SK-N-SH treated with all-trans-retinoic acid at 6 μM for 48 hours (cell line): ENCODE data around the gene MMP13.

Experiments
- ATAC-seq: fragments of 200-7000 bp; cut with Tn5 transposase; 3 replicates; pipeline ENCODE4 v1.9.1; 2020; ENCODE audit warnings: mild to moderate bottlenecking, moderate library complexity
- ARNTL ChIP-seq: fragments of 450-650 bp; formaldehyde crosslinking; IDR thresholded peaks from 2 replicates; pipeline ENCODE4 v1.5.0; 2020; ENCODE audit warnings: low read depth, mild to moderate bottlenecking, moderate library complexity, borderline replicate concordance
- BACH2 ChIP-seq: fragments of 250-450 bp; sonication (Bioruptor Pico); IDR thresholded peaks from 2 replicates; pipeline ENCODE4 v1.9.0; 2021; ENCODE audit warnings: mild to moderate bottlenecking, borderline replicate concordance
- CSDC2 ChIP-seq: fragments of 250-450 bp; sonication (Bioruptor Pico); IDR thresholded peaks from 2 replicates; pipeline ENCODE4 v1.5.0; 2020; ENCODE audit warnings: mild to moderate bottlenecking, moderate library complexity
- ESRRG ChIP-seq: fragments of 250-450 bp; sonication (Bioruptor Pico); IDR thresholded peaks from 2 replicates; pipeline ENCODE4 v1.6.1; 2021; ENCODE audit warnings: mild to moderate bottlenecking
- GLIS3 ChIP-seq: fragments of 250-450 bp; sonication (Bioruptor Pico); IDR thresholded peaks from 2 replicates; pipeline ENCODE4 v1.5.0; 2020; ENCODE audit warnings: mild to moderate bottlenecking, moderate library complexity
- ISL1 ChIP-seq: fragments of 250-450 bp; sonication (Bioruptor Pico); IDR thresholded peaks from 2 replicates; pipeline ENCODE4 v2.1.2; 2022; ENCODE audit warnings: mild to moderate bottlenecking, moderate library complexity
- OSR1 ChIP-seq: fragments of 250-450 bp; sonication (Bioruptor Pico); IDR thresholded peaks from 2 replicates; pipeline ENCODE4 v1.8.0; 2022; ENCODE audit warnings: moderate library complexity, mild to moderate bottlenecking, inconsistent platforms
- PATZ1 ChIP-seq: fragments of 250-450 bp; sonication (Bioruptor Pico); IDR thresholded peaks from 2 replicates; pipeline ENCODE4 v1.8.0; 2020; ENCODE audit warnings: mild to moderate bottlenecking, moderate library complexity, borderline replicate concordance
- POU6F1 ChIP-seq: fragments of 250-450 bp; sonication (Bioruptor Pico); IDR thresholded peaks from 2 replicates; pipeline ENCODE4 v1.8.0; 2021; ENCODE audit warnings: low read depth, mild to moderate bottlenecking, moderate library complexity, borderline replicate concordance
- PPARA ChIP-seq: fragments of 250-450 bp; sonication (Bioruptor Pico); IDR thresholded peaks from 2 replicates; pipeline ENCODE4 v1.5.0; 2020; ENCODE audit warnings: mild to moderate bottlenecking, borderline replicate concordance
- RARB ChIP-seq: fragments of 250-450 bp; sonication (Bioruptor Pico); IDR thresholded peaks from 2 replicates; pipeline ENCODE4 v1.8.0; 2021; ENCODE audit warnings: mild to moderate bottlenecking, moderate library complexity
- SNAI2 ChIP-seq: fragments of 250-450 bp; sonication (Bioruptor Pico); IDR thresholded peaks from 2 replicates; pipeline ENCODE4 v1.5.0; 2020; ENCODE audit warnings: mild to moderate bottlenecking, moderate library complexity
- TCF4 ChIP-seq: fragments of 250-450 bp; sonication (Bioruptor Pico); IDR thresholded peaks from 2 replicates; pipeline ENCODE4 v1.8.0; 2021; ENCODE audit warnings: mild to moderate bottlenecking, moderate library complexity, borderline replicate concordance
- TOX ChIP-seq: fragments of 250-450 bp; sonication (Bioruptor Pico); IDR thresholded peaks from 2 replicates; pipeline ENCODE4 v1.8.0; 2021; ENCODE audit warnings: mild to moderate bottlenecking, moderate library complexity, borderline replicate concordance
- TSHZ2 ChIP-seq: fragments of 250-450 bp; sonication (Bioruptor Pico); IDR thresholded peaks from 2 replicates; pipeline ENCODE4 v1.5.0; 2020; ENCODE audit warnings: mild to moderate bottlenecking, moderate library complexity
- ZC3H10 ChIP-seq: fragments of 250-450 bp; sonication (Bioruptor Pico); IDR thresholded peaks from 2 replicates; pipeline ENCODE4 v1.5.1; 2021; ENCODE audit warnings: mild to moderate bottlenecking, moderate library complexity
- ZFP3 ChIP-seq: fragments of 250-450 bp; sonication (Bioruptor Pico); IDR thresholded peaks from 2 replicates; pipeline ENCODE4 v1.5.0; 2020; ENCODE audit warnings: mild to moderate bottlenecking, moderate library complexity
- ZFP30 ChIP-seq: fragments of 450-650 bp; formaldehyde crosslinking; IDR thresholded peaks from 2 replicates; pipeline ENCODE4 v1.5.0; 2022; ENCODE audit warnings: mild to moderate bottlenecking, moderate library complexity
- ZNF565 ChIP-seq: fragments of 450-650 bp; formaldehyde crosslinking; conservative IDR thresholded peaks from 2 replicates; pipeline ENCODE4 v1.5.0; 2020; ENCODE audit warnings: low read depth, mild to moderate bottlenecking, moderate library complexity
- ZNF70 ChIP-seq: fragments of 450-650 bp; formaldehyde crosslinking; IDR thresholded peaks from 2 replicates; pipeline ENCODE4 v1.5.0; 2020; ENCODE audit warnings: mild to moderate bottlenecking, moderate library complexity
- ZNF8 ChIP-seq: fragments of 450-650 bp; formaldehyde crosslinking; IDR thresholded peaks from 2 replicates; pipeline ENCODE4 v1.5.0; 2020; ENCODE audit warnings: mild to moderate bottlenecking, moderate library complexity
- TF ChIP-seq, protein P1 (sequence below): fragments of 250-450 bp; sonication (Bioruptor Pico); IDR thresholded peaks from 2 replicates; pipeline ENCODE4 v1.5.1; 2021; ENCODE audit warnings: mild to moderate bottlenecking, moderate library complexity

Gene MMP13

DNA sequence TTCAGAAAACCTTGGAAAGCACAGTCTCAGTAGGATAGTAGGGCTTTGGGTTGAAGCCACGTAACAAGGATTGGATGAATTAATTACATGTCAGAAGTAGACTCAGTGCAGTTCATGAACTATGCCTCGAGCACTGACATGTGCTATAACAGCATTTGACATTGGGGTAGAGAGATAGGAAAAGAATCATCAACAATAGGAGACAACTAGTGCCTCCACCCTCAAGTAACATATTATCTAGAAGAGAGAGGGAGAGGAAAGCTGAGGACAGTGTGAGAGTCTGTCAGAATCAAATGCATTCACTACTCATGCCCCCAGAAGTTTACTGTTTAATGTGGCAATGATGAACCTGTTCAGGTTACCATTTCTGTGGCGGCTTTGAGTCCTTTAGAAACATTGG lies 26.4 kb downstream of the MMP13 start:
- no peak for TF ChIP-seq ISL1 (CRISPR knock-in tag)
- no peak for TF ChIP-seq POU6F1 (CRISPR knock-in tag)
- no peak for TF ChIP-seq ZFP3 (CRISPR knock-in tag)
- no peak for TF ChIP-seq PPARA (CRISPR knock-in tag)
- no peak for TF ChIP-seq ESRRG
- TF ChIP-seq GLIS3 (CRISPR knock-in tag): no peak
- no peak for TF ChIP-seq PATZ1 (CRISPR knock-in tag)
- no peak for TF ChIP-seq ZC3H10
- no peak for TF ChIP-seq ZNF8 (CRISPR knock-in tag)
- TF ChIP-seq, protein P1, sequence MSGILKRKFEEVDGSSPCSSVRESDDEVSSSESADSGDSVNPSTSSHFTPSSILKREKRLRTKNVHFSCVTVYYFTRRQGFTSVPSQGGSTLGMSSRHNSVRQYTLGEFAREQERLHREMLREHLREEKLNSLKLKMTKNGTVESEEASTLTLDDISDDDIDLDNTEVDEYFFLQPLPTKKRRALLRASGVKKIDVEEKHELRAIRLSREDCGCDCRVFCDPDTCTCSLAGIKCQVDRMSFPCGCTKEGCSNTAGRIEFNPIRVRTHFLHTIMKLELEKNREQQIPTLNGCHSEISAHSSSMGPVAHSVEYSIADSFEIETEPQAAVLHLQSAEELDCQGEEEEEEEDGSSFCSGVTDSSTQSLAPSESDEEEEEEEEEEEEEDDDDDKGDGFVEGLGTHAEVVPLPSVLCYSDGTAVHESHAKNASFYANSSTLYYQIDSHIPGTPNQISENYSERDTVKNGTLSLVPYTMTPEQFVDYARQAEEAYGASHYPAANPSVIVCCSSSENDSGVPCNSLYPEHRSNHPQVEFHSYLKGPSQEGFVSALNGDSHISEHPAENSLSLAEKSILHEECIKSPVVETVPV (CRISPR knock-in tag): no peak
- ATAC-seq: no peak

GRCh38 chr11:102928247-102928646 lies 27.3 kb downstream of the MMP13 start:
- no peak for ATAC-seq
- TF ChIP-seq POU6F1 (CRISPR knock-in tag) (no peak), PPARA (CRISPR knock-in tag) (no peak), ZNF565 (CRISPR knock-in tag) (no peak), ZC3H10 (no peak), CSDC2 (CRISPR knock-in tag) (no peak), ISL1 (CRISPR knock-in tag) (no peak), TCF4 (no peak), ESRRG (no peak), ZNF8 (CRISPR knock-in tag) (no peak), TOX (CRISPR knock-in tag) (no peak)
- TF ChIP-seq, protein P1 (CRISPR knock-in tag): no peak

GRCh38 chr11:102927624-102927990 lies 27.9 kb downstream of the MMP13 start:
- ATAC-seq: no peak
- TF ChIP-seq ZC3H10 (no peak), PATZ1 (CRISPR knock-in tag) (no peak), PPARA (CRISPR knock-in tag) (no peak), CSDC2 (CRISPR knock-in tag) (no peak), ZFP3 (CRISPR knock-in tag) (no peak), GLIS3 (CRISPR knock-in tag) (no peak), TSHZ2 (CRISPR knock-in tag) (no peak), BACH2 (CRISPR knock-in tag) (no peak), ARNTL (CRISPR knock-in tag) (no peak), ZNF8 (CRISPR knock-in tag) (no peak), ESRRG (no peak), ZNF70 (CRISPR knock-in tag) (no peak), ZFP30 (no peak), ZNF565 (CRISPR knock-in tag) (no peak), SNAI2 (CRISPR knock-in tag) (no peak), TOX (CRISPR knock-in tag) (no peak), OSR1 (no peak), RARB (CRISPR knock-in tag) (no peak)
- TF ChIP-seq, protein P1 (CRISPR knock-in tag): no peak
